CD14-positive monocyte (primary cell): ENCODE data around the gene MCM3AP. TPM values are rescaled to one million over a fixed set of nuclear protein-coding genes. Genes with fewer than 3 reads are reported as not detected.

Experiments
- DNase-seq, 3 donors: peaks; one replicate each; pipeline ENCODE4 v3.0.0-alpha.2; 2011 to 2022
- H2AFZ ChIP-seq: 2 replicates; pipeline ENCODE4 v1.6.0; 2012; ENCODE audit warnings: mild to moderate bottlenecking, low read depth, low read length, inconsistent platforms; ENCODE audit not compliant: insufficient read depth, poor library complexity, severe bottlenecking
- H3K27ac ChIP-seq, 2 donors: 1 replicate in 1 of 2; 2 replicates in 1 of 2; pipeline ENCODE4 v1.5.1; 2012 to 2013; ENCODE audit warnings: low read length in 2 of 2, control low read depth in 1 of 2, inconsistent platforms in 1 of 2, low read depth in 1 of 2, mild to moderate bottlenecking in 1 of 2
- H3K27me3 ChIP-seq, 2 donors: one replicate each; pipeline versions ENCODE4 v1.6.0 to v1.6.1; 2011 to 2013; ENCODE audit warnings: low read length in 2 of 2; ENCODE audit not compliant: control insufficient read depth in 2 of 2, insufficient read depth in 2 of 2
- H3K36me3 ChIP-seq, 2 donors: replicated peaks in 1 of 2; 1 replicate in 1 of 2; 2 replicates in 1 of 2; pipeline versions ENCODE4 v1.5.1 to v1.6.1; 2012 to 2013; ENCODE audit warnings: low read length in 2 of 2, control low read depth in 1 of 2, inconsistent platforms in 1 of 2, mild to moderate bottlenecking in 1 of 2; ENCODE audit not compliant: insufficient read depth in 2 of 2, control insufficient read depth in 1 of 2
- H3K4me1 ChIP-seq, 2 donors: 1 replicate in 1 of 2; 2 replicates in 1 of 2; pipeline versions ENCODE4 v1.5.1 to v1.6.1; 2012 to 2013; ENCODE audit warnings: low read length in 2 of 2, control low read depth in 1 of 2, inconsistent platforms in 1 of 2, mild to moderate bottlenecking in 1 of 2, moderate library complexity in 1 of 2; ENCODE audit not compliant: insufficient read depth in 2 of 2, control insufficient read depth in 1 of 2
- H3K4me2 ChIP-seq: replicated peaks from 2 replicates; pipeline ENCODE3; 2012; ENCODE audit warnings: low read length, moderate library complexity, mild to moderate bottlenecking; ENCODE audit not compliant: poor library complexity, severe bottlenecking; ENCODE audit errors: extremely low read depth
- H3K4me3 ChIP-seq, 3 experiments: fragments of 200-600 bp in 1 of 3; sonication (generic) in 1 of 3; replicated peaks in 1 of 3; 1 replicate in 2 of 3; 2 replicates in 1 of 3; pipeline ENCODE4 v1.5.1; 2011 to 2013; ENCODE audit warnings: low read length in 3 of 3, mild to moderate bottlenecking in 3 of 3, control low read depth in 2 of 3, low read depth in 2 of 3, inconsistent platforms in 1 of 3, moderate library complexity in 1 of 3
- H3K79me2 ChIP-seq: 2 replicates; pipeline ENCODE4 v1.6.0; 2012; ENCODE audit warnings: mild to moderate bottlenecking, control low read depth, inconsistent platforms, low read length, moderate library complexity; ENCODE audit not compliant: insufficient read depth
- H3K9ac ChIP-seq: 2 replicates; pipeline ENCODE4 v1.6.0; 2017; ENCODE audit warnings: low read length, mild to moderate bottlenecking; ENCODE audit not compliant: insufficient read depth, poor library complexity, severe bottlenecking
- H3K9me3 ChIP-seq, 2 donors: replicated peaks in 1 of 2; 1 replicate in 1 of 2; 2 replicates in 1 of 2; pipeline versions ENCODE4 v1.5.1 to v1.6.1; 2012 to 2013; ENCODE audit warnings: low read length in 2 of 2, control low read depth in 1 of 2; ENCODE audit not compliant: control insufficient read depth in 1 of 2, insufficient read depth in 1 of 2
- H4K20me1 ChIP-seq: 2 replicates; pipeline ENCODE4 v1.6.0; 2012; ENCODE audit warnings: mild to moderate bottlenecking, low read length, control low read depth, moderate library complexity; ENCODE audit not compliant: insufficient read depth
- H3K27ac Mint-ChIP-seq, 7 donors: one replicate each; pipeline ENCODE4 v1.8.0; 2020; ENCODE audit warnings: mild to moderate bottlenecking in 7 of 7, mixed read lengths in 7 of 7, moderate library complexity in 6 of 7, inconsistent platforms in 2 of 7
- H3K27me3 Mint-ChIP-seq, 3 donors: one replicate each; pipeline ENCODE4 v1.8.0; 2021 to 2022; ENCODE audit warnings: low read depth in 3 of 3, mild to moderate bottlenecking in 3 of 3, mixed read lengths in 3 of 3, moderate library complexity in 3 of 3, inconsistent platforms in 1 of 3
- H3K36me3 Mint-ChIP-seq, 2 donors: one replicate each; pipeline ENCODE4 v1.8.0; 2020; ENCODE audit warnings: mixed read lengths in 2 of 2, inconsistent platforms in 1 of 2, mild to moderate bottlenecking in 1 of 2
- H3K4me1 Mint-ChIP-seq: one replicate; pipeline ENCODE4 v1.8.0; 2020; ENCODE audit warnings: mild to moderate bottlenecking, mixed read lengths
- H3K4me3 Mint-ChIP-seq, 2 donors: one replicate each; pipeline ENCODE4 v1.8.0; 2020; ENCODE audit warnings: mild to moderate bottlenecking in 2 of 2, mixed read lengths in 2 of 2, moderate library complexity in 1 of 2
- H3K9me3 Mint-ChIP-seq, 7 donors: one replicate each; pipeline ENCODE4 v1.8.0; 2020 to 2022; ENCODE audit warnings: mixed read lengths in 7 of 7, mild to moderate bottlenecking in 6 of 7, moderate library complexity in 6 of 7, inconsistent platforms in 2 of 7
- CTCF ChIP-seq: fragments of 200-600 bp; IDR thresholded peaks from one replicate; pipeline ENCODE4 v1.8.0; 2022; ENCODE audit warnings: antibody characterized with exemption, mild to moderate bottlenecking
- WGBS: methylation state at CpG from one replicate; pipeline ENCODE4 v1.1.5; 2013; ENCODE audit warnings: missing lambda C conversion rate; ENCODE audit not compliant: insufficient coverage; 5-methylcytosine and 5-hydroxymethylcytosine counted together
- intact Hi-C, 2 donors: fragments of 100-400 bp; cut with micrococcal nuclease; formaldehyde crosslinking; loops; one replicate each; pipeline versions ENCODE4 v1.15.0 to v1.15.1; 2023
- polyA plus RNA-seq, 3 donors: library from polyadenylated mRNA; depleted of rRNA in 1 of 3; unstranded in 2 of 3; stranded (reverse) in 1 of 3; fragments of 300-500 nt in 2 of 3; fragments of >200 nt in 1 of 3; fragmentation: Illumina TruSeq in 2 of 3; gene quantifications; 1 replicate in 2 of 3; 2 replicates in 1 of 3; pipeline ENCODE4 v1.2.3, GENCODE V29; 2012 to 2021

The MCM3AP gene
- polyA plus RNA-seq, 3 donors: 30.9 to 62.4 (median 32.7) TPM

- Histone ChIP-seq H2AFZ (no peak overlapping the region), H3K4me1 (no peaks in the 10 kb centered on the region), H3K9ac (no peak overlapping the region), H4K20me1 (no peaks in the 10 kb centered on the region), H3K4me3 (no peak overlapping the region), H3K9me3 (no peaks in the 10 kb centered on the region), H3K4me2 (no peak overlapping the region), H3K27ac (no peak overlapping the region), H3K36me3 (peaks cover 0 to 16% of the 10 kb centered on the region in 2 donors), H3K27me3 (no peaks in the 10 kb centered on the region), H3K79me2 (peaks cover 4% of the 10 kb centered on the region)
- no peak for TF ChIP-seq CTCF
- H3K4me1 Mint-ChIP-seq: peaks cover 6% of the 10 kb centered on the region
- DNase-seq: no peak
- no peak overlapping the region for H3K4me3 Mint-ChIP-seq
- peaks cover 0 to 6% (median 1%) of the 10 kb centered on the region in 7 donors for H3K9me3 Mint-ChIP-seq
- peaks cover 19 to 21% of the 10 kb centered on the region in 2 donors for H3K36me3 Mint-ChIP-seq
- H3K27ac Mint-ChIP-seq: peak overlapping the region in 1 of 7 donors; percentile 3
- 92% methylated on average over 15 of the region's 16 CpGs for WGBS
- intact Hi-C loops: no loop called here
- no peaks in the 10 kb centered on the region for H3K27me3 Mint-ChIP-seq
Measured at GRCh38 chr21:46221664-46222435, 63.6 kb downstream of the MCM3AP start.

- DNase-seq: no peak
- H3K27ac Mint-ChIP-seq: no peak overlapping the region
- peaks cover 0 to 16% of the 10 kb centered on the region in 2 donors for H3K36me3 ChIP-seq
Measured at GRCh38 chr21:46220847-46221246, 64.6 kb downstream of the MCM3AP start.

More at GRCh38 chr21:46220847-46221246, 64.6 kb downstream of the MCM3AP start:
- Histone ChIP-seq H3K79me2 (peaks cover under 1% of the 10 kb centered on the region), H3K4me2 (no peak overlapping the region), H3K4me1 (no peaks in the 10 kb centered on the region), H3K27me3 (no peaks in the 10 kb centered on the region), H4K20me1 (no peaks in the 10 kb centered on the region), H3K9ac (no peak overlapping the region), H3K9me3 (no peaks in the 10 kb centered on the region), H3K27ac (no peak overlapping the region), H3K4me3 (no peak overlapping the region), H2AFZ (no peak overlapping the region)
- Mint-ChIP-seq H3K36me3 (peaks cover 19 to 25% of the 10 kb centered on the region in 2 donors), H3K4me3 (no peak overlapping the region), H3K27me3 (peaks cover 0 to 1% (median 0%) of the 10 kb centered on the region in 3 donors), H3K4me1 (no peaks in the 10 kb centered on the region), H3K9me3 (peaks cover 0 to 6% (median 1%) of the 10 kb centered on the region in 7 donors)
- TF ChIP-seq CTCF: no peak
- intact Hi-C loops: no loop called here
- 98% methylated on average over 8 of the region's 8 CpGs for WGBS
